HCEC 1CT (cell line): ENCODE results near the gene NPIPB4.
A peak's percentile ranks its signal among the peaks of the same experiment; 100 is the strongest.
"Not testable (repeated sequence)": the region's sequence is repeated elsewhere in the genome, so short reads cannot be mapped to it uniquely, and the experiment has no call there.

ENCODE experiments used
- DNase-seq: peaks from one replicate; pipeline ENCODE4 v3.0.0-alpha.2; 2017

The NPIPB4 gene

GRCh38 chr16:21857656-21858055 is at the start of gene NPIPB4:
NPIPB4 (minus strand) TSS chr16:21857756; CDS start chr16:21857378, 378 bp downstream.
- not testable (repeated sequence) for DNase-seq

GRCh38 chr16:21898998-21899397 is 41.4 kb upstream of the NPIPB4 start:
- DNase-seq, result not testable (repeated sequence)

- not testable (repeated sequence) for DNase-seq
Observed at GRCh38 chr16:21881988-21882387, 24.4 kb upstream of the NPIPB4 start.

- DNase-seq, result not testable (repeated sequence)
Observed at GRCh38 chr16:21837186-21837585, 20.4 kb downstream of the NPIPB4 start.

GRCh38 chr16:21836334-21836733 is 21.2 kb downstream of the NPIPB4 start:
- not testable (repeated sequence) for DNase-seq

GRCh38 chr16:21835747-21836146 is 21.8 kb downstream of the NPIPB4 start:
- not testable (repeated sequence) for DNase-seq

GRCh38 chr16:21834211-21834610 is 23.3 kb downstream of the NPIPB4 start:
- DNase-seq, result not testable (repeated sequence)

GRCh38 chr16:21829929-21830328 is 27.6 kb downstream of the NPIPB4 start:
- not testable (repeated sequence) for DNase-seq

- DNase-seq, result not testable (repeated sequence)
Observed at GRCh38 chr16:21826067-21826706, 31.4 kb downstream of the NPIPB4 start.

GRCh38 chr16:21825526-21825925 is 32.0 kb downstream of the NPIPB4 start:
- not testable (repeated sequence) for DNase-seq

GRCh38 chr16:21823258-21823657 is 34.3 kb downstream of the NPIPB4 start:
- not testable (repeated sequence) for DNase-seq

- not testable (repeated sequence) for DNase-seq
Observed at GRCh38 chr16:21820908-21821465, 36.6 kb downstream of the NPIPB4 start.

GRCh38 chr16:21820028-21820907 is 37.3 kb downstream of the NPIPB4 start:
- DNase-seq, result peak; percentile 65

GRCh38 chr16:21819617-21820016 is 37.9 kb downstream of the NPIPB4 start:
- not testable (repeated sequence) for DNase-seq

GRCh38 chr16:21817012-21817411 is 40.5 kb downstream of the NPIPB4 start:
- not testable (repeated sequence) for DNase-seq

- DNase-seq, result not testable (repeated sequence)
Observed at GRCh38 chr16:21815694-21816093, 41.9 kb downstream of the NPIPB4 start.

GRCh38 chr16:21802375-21802663 is 55.2 kb downstream of the NPIPB4 start:
- not testable (repeated sequence) for DNase-seq

- DNase-seq, result peak; percentile 49
Observed at GRCh38 chr16:21801538-21802374, 55.8 kb downstream of the NPIPB4 start.

- DNase-seq, result not testable (repeated sequence)
Observed at GRCh38 chr16:21798601-21799000, 59.0 kb downstream of the NPIPB4 start.

- DNase-seq, result not testable (repeated sequence)
Observed at GRCh38 chr16:21793310-21793709, 64.2 kb downstream of the NPIPB4 start.

- not testable (repeated sequence) for DNase-seq
Observed at GRCh38 chr16:21790506-21790905, 67.0 kb downstream of the NPIPB4 start.
